Measurements from ENCODE around the gene ZMIZ1.

The ZMIZ1 gene

GRCh38 chr10:79298403-79299244, 229.9 kb downstream of the ZMIZ1 start:
- DNase-seq: peak in 1 of 2 donors; percentile 67

GRCh38 chr10:79299397-79300241, 230.9 kb downstream of the ZMIZ1 start:
- no peak for DNase-seq

GRCh38 chr10:79300711-79301110, 231.9 kb downstream of the ZMIZ1 start:
- no peak for DNase-seq

- no peak for DNase-seq
Measured at GRCh38 chr10:79301754-79302530, 233.2 kb downstream of the ZMIZ1 start.

- DNase-seq: no peak
Measured at GRCh38 chr10:79303631-79304478, 235.1 kb downstream of the ZMIZ1 start.

- DNase-seq: no peak
Measured at GRCh38 chr10:79304479-79305087, 235.8 kb downstream of the ZMIZ1 start.

- no peak for DNase-seq
Measured at GRCh38 chr10:79305515-79305914, 236.7 kb downstream of the ZMIZ1 start.

GRCh38 chr10:79305988-79306387, 237.2 kb downstream of the ZMIZ1 start:
- DNase-seq: no peak

GRCh38 chr10:79306644-79307220, 238.0 kb downstream of the ZMIZ1 start:
- no peak for DNase-seq

GRCh38 chr10:79308016-79308415, 239.2 kb downstream of the ZMIZ1 start:
- no peak for DNase-seq

- no peak for DNase-seq
Measured at GRCh38 chr10:79308969-79309665, 240.4 kb downstream of the ZMIZ1 start.

- DNase-seq: no peak
Measured at GRCh38 chr10:79310200-79310865, 241.6 kb downstream of the ZMIZ1 start.

GRCh38 chr10:79310911-79311573, 242.3 kb downstream of the ZMIZ1 start:
- DNase-seq: no peak

- DNase-seq: no peak
Measured at GRCh38 chr10:79311581-79312407, 243.0 kb downstream of the ZMIZ1 start.

GRCh38 chr10:79312601-79313187, 243.9 kb downstream of the ZMIZ1 start:
- DNase-seq: no peak

GRCh38 chr10:79313320-79313719, 244.6 kb downstream of the ZMIZ1 start:
- no peak for DNase-seq

GRCh38 chr10:79313911-79314439, 245.2 kb downstream of the ZMIZ1 start:
- no peak for DNase-seq
